ENCODE data around the gene KCNH2.

Gene KCNH2

DNA sequence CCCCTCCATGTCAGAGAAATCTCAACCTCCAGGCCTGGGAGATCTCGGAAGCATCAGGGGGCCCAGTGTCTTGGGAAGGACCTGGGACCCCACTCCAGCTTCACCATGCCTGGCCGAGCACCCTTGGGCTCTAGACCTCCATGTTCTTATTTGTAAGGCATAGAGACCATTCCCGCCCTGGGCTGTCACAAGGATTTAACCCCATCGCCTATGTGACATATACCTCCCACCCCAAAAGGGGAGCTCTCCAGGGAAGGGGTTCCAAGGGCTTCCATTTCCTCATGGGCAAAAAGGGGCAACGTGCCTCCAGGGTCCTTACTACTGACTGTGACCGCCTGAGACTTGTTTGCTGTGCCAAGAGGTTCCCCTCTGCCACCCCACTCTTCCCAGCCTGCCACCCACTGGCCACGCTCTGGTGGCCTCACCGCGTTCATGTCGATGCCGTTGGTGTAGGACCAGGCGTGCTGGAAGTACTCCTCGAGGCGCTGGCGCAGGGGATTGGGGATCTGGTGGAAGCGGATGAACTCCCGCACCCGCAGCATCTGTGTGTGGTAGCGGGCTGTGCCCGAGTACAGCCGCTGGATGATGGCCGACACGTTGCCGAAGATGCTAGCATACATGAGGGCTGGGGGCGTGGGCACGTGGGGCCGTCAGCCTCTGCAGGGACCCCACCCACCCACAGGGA is 27.5 kb downstream of the KCNH2 start:
- Histone ChIP-seq H3K27ac (ENCODE audit: extremely low read depth, low read depth, low read length) (no peak overlapping the region), H3K4me3 (ENCODE audit: low read depth, low read length) (no peak overlapping the region), H3K4me1 (ENCODE audit: control insufficient read depth, insufficient read depth, low read length) (no peaks in the 10 kb centered on the region), H3K36me3 (ENCODE audit: control insufficient read depth in 2 of 2, insufficient read depth in 1 of 2, low read length in 2 of 2) (peaks cover 0 to 5% of the 10 kb centered on the region in 2 experiments; a peak in 1 of 3 replicates), H3K9me3 (ENCODE audit: control insufficient read depth, insufficient read depth, low read depth, low read length) (no peaks in the 10 kb centered on the region)
- ChIA-PET POLR2A (no interaction called here), CTCF (interaction anchor here (1.5 kb wide), 1 partner anchor 13 kb away, joined by 3 read pairs; no protein-coding TSS in a partner anchor)
- no peak for TF ChIP-seq ZNF658 (tag by site-specific recombination; IDR thresholded peaks at IDR 0.05)
- TF ChIP-seq ZNF791 (tag by site-specific recombination; IDR thresholded peaks at IDR 0.05), result no peak
- TF ChIP-seq, protein P1, sequence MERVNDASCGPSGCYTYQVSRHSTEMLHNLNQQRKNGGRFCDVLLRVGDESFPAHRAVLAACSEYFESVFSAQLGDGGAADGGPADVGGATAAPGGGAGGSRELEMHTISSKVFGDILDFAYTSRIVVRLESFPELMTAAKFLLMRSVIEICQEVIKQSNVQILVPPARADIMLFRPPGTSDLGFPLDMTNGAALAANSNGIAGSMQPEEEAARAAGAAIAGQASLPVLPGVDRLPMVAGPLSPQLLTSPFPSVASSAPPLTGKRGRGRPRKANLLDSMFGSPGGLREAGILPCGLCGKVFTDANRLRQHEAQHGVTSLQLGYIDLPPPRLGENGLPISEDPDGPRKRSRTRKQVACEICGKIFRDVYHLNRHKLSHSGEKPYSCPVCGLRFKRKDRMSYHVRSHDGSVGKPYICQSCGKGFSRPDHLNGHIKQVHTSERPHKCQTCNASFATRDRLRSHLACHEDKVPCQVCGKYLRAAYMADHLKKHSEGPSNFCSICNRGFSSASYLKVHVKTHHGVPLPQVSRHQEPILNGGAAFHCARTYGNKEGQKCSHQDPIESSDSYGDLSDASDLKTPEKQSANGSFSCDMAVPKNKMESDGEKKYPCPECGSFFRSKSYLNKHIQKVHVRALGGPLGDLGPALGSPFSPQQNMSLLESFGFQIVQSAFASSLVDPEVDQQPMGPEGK (tag by site-specific recombination; IDR thresholded peaks at IDR 0.05), result 0 out of 2 replicates have a peak, but pooled peaks have one; percentile 16
- no peak for TF ChIP-seq ZBTB10 (tag by site-specific recombination; IDR thresholded peaks at IDR 0.05)
- TF ChIP-seq ZNF174 (tag by site-specific recombination; IDR thresholded peaks at IDR 0.05), result no peak
- no peak for TF ChIP-seq ZNF510 (tag by site-specific recombination; IDR thresholded peaks at IDR 0.05; ENCODE audit: insufficient replicate concordance)

GRCh38 chr7:150949971-150950491 is 28.1 kb downstream of the KCNH2 start:
- Histone ChIP-seq H3K36me3 (ENCODE audit: control insufficient read depth in 2 of 2, insufficient read depth in 1 of 2, low read length in 2 of 2) (peaks cover 0 to 5% of the 10 kb centered on the region in 2 experiments; a peak in 1 of 3 replicates), H3K4me3 (ENCODE audit: low read depth, low read length) (no peak overlapping the region), H3K4me1 (ENCODE audit: control insufficient read depth, insufficient read depth, low read length) (no peaks in the 10 kb centered on the region), H3K9me3 (ENCODE audit: control insufficient read depth, insufficient read depth, low read depth, low read length) (no peaks in the 10 kb centered on the region), H3K27ac (ENCODE audit: extremely low read depth, low read depth, low read length) (no peak overlapping the region)
- CTCF ChIA-PET, result interaction anchor here (1.5 to 2.0 kb wide), 3 partner anchors 12 to 52 kb away, joined by 3 to 7 read pairs (median 5); no protein-coding TSS in a partner anchor
- POLR2A ChIA-PET, result interaction anchor here (0.7 kb wide), 1 partner anchor 12 kb away, joined by 4 read pairs; no protein-coding TSS in a partner anchor
- TF ChIP-seq ZNF776 (tag by site-specific recombination; IDR thresholded peaks at IDR 0.05; ENCODE audit: borderline replicate concordance) (no peak), ZNF221 (tag by site-specific recombination; IDR thresholded peaks at IDR 0.05; ENCODE audit: borderline replicate concordance) (no peak)

- no peaks in the 10 kb centered on the region for H3K4me1 ChIP-seq (ENCODE audit: control insufficient read depth, insufficient read depth, low read length)
- no peak overlapping the region for H3K4me3 ChIP-seq (ENCODE audit: low read depth, low read length)
- CTCF ChIA-PET, result interaction anchor here (1.5 to 2.0 kb wide), 3 partner anchors 13 to 51 kb away, joined by 3 to 7 read pairs (median 5); no protein-coding TSS in a partner anchor
These were observed 28.6 kb downstream of the KCNH2 start for GRCh38 chr7:150949564-150949963.

DNA sequence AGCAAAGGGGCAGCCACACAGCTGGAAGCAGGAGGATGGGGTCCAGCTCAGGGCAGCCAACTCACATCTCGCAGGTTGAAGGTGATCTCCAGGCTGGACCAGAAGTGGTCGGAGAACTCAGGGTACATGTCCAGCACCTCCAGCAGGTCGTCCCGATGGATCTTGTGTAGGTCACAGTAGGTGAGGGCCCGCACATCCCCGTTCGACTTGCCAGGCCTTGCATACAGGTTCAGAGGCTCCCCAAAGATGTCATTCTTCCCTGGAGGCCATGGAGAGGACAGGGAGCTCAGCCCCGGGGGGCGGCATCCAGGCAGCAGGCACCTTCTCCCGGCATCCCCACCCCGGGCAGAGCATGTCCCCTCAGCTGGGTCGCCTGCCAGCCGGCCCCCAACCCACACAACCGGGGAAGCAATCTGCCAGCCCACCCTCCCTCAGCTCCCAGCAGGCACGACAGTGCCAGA is 29.3 kb downstream of the KCNH2 start:
- CTCF ChIA-PET, result interaction anchor here (1.6 to 2.0 kb wide), 2 partner anchors 14 to 51 kb away, joined by 5 to 7 read pairs; no protein-coding TSS in a partner anchor
- H3K9me3 ChIP-seq (ENCODE audit: control insufficient read depth, insufficient read depth, low read depth, low read length), result no peaks in the 10 kb centered on the region
- TF ChIP-seq ZNF138 (tag by site-specific recombination; IDR thresholded peaks at IDR 0.05; ENCODE audit: borderline replicate concordance) (no peak), ZIC2 (tag by site-specific recombination; IDR thresholded peaks at IDR 0.05) (no peak), ZNF704 (tag by site-specific recombination; IDR thresholded peaks at IDR 0.05) (no peak), OVOL3 (tag by site-specific recombination; IDR thresholded peaks at IDR 0.05) (no peak), ZNF488 (tag by site-specific recombination; IDR thresholded peaks at IDR 0.05) (no peak), ZNF157 (tag by site-specific recombination; IDR thresholded peaks at IDR 0.05) (no peak), ZNF223 (tag by site-specific recombination; IDR thresholded peaks at IDR 0.05) (no peak), ZNF658 (tag by site-specific recombination; IDR thresholded peaks at IDR 0.05) (no peak), TCF7L2 (IDR thresholded peaks at IDR 0.05; ENCODE audit: borderline replicate concordance, low read depth, low read length) (no peak), ZNF792 (tag by site-specific recombination; IDR thresholded peaks at IDR 0.05) (no peak)

More at GRCh38 chr7:150949564-150949963, 28.6 kb downstream of the KCNH2 start:
- peaks cover 0 to 5% of the 10 kb centered on the region in 2 experiments; a peak in 1 of 3 replicates for H3K36me3 ChIP-seq (ENCODE audit: control insufficient read depth in 2 of 2, insufficient read depth in 1 of 2, low read length in 2 of 2)
- H3K27ac ChIP-seq (ENCODE audit: extremely low read depth, low read depth, low read length), result no peak overlapping the region
- POLR2A ChIA-PET, result interaction anchor here (0.7 kb wide), 1 partner anchor 11 kb away, joined by 4 read pairs; no protein-coding TSS in a partner anchor
- TF ChIP-seq ZFHX2 (tag by site-specific recombination; conservative IDR thresholded peaks at IDR 0.05) (0 out of 2 replicates have a peak, but pooled peaks have one; percentile 16), GLI2 (tag by site-specific recombination; IDR thresholded peaks at IDR 0.05; ENCODE audit: borderline replicate concordance, low read depth) (no peak), ZIC2 (tag by site-specific recombination; IDR thresholded peaks at IDR 0.05) (peak; percentile 56), ZNF621 (tag by site-specific recombination; IDR thresholded peaks at IDR 0.05) (no peak), ZBTB8A (tag by site-specific recombination; IDR thresholded peaks at IDR 0.05) (no peak)
- no peaks in the 10 kb centered on the region for H3K9me3 ChIP-seq (ENCODE audit: control insufficient read depth, insufficient read depth, low read depth, low read length)

More for the DNA sequence above, 29.3 kb downstream of the KCNH2 start:
- POLR2A ChIA-PET, result no interaction called here
- Histone ChIP-seq H3K4me1 (ENCODE audit: control insufficient read depth, insufficient read depth, low read length) (no peaks in the 10 kb centered on the region), H3K4me3 (ENCODE audit: low read depth, low read length) (no peak overlapping the region), H3K36me3 (ENCODE audit: control insufficient read depth in 2 of 2, insufficient read depth in 1 of 2, low read length in 2 of 2) (peaks cover 0 to 5% of the 10 kb centered on the region in 2 experiments; a peak in 1 of 3 replicates), H3K27ac (ENCODE audit: extremely low read depth, low read depth, low read length) (no peak overlapping the region)

Measured in HEK293 (cell line).